H1 (cell line): ENCODE results near the gene TBC1D2B. TPM values are rescaled to one million over a fixed set of nuclear protein-coding genes. Genes with fewer than 3 reads are reported as not detected.

Source experiments
- BACH1 ChIP-seq: IDR thresholded peaks from 2 replicates; pipeline ENCODE4 v1.6.1; 2012; ENCODE audit warnings: low read length, improper control_type of control experiment
- CBX5 ChIP-seq: fragments of 300-800, 300-1000 bp; sonication (generic); IDR thresholded peaks from 2 replicates; pipeline ENCODE4 v1.7.1; 2016; ENCODE audit warnings: antibody characterized with exemption, low read length, low read depth
- CHD7 ChIP-seq: fragments of 300-600 bp; sonication (generic); IDR thresholded peaks from 2 replicates; pipeline ENCODE4 v1.7.1; 2012; ENCODE audit warnings: low read length, moderate library complexity, mild to moderate bottlenecking, inconsistent platforms; ENCODE audit not compliant: insufficient replicate concordance
- EGR1 ChIP-seq: IDR thresholded peaks from 2 replicates; pipeline ENCODE4 v1.6.1; 2011; ENCODE audit warnings: low read depth, low read length, borderline replicate concordance
- GABPA ChIP-seq: IDR thresholded peaks from 2 replicates; pipeline ENCODE4 v1.6.1; 2011; ENCODE audit warnings: mild to moderate bottlenecking, low read length, moderate library complexity, borderline replicate concordance; ENCODE audit not compliant: insufficient read depth
- MAFK ChIP-seq: IDR thresholded peaks from 2 replicates; pipeline ENCODE4 v1.6.1; 2012; ENCODE audit warnings: low read depth, mild to moderate bottlenecking, improper control_type of control experiment, low read length
- NRF1 ChIP-seq: IDR thresholded peaks from 2 replicates; pipeline ENCODE4 v1.6.1; 2011; ENCODE audit warnings: mild to moderate bottlenecking, low read depth, low read length, improper control_type of control experiment
- POU5F1 ChIP-seq: IDR thresholded peaks from 2 replicates; pipeline ENCODE4 v1.6.1; 2011; ENCODE audit warnings: low read depth, mild to moderate bottlenecking, low read length, moderate library complexity
- SIX5 ChIP-seq: IDR thresholded peaks from 2 replicates; pipeline ENCODE4 v1.6.1; 2011; ENCODE audit warnings: mild to moderate bottlenecking, low read depth, low read length
- SUZ12 ChIP-seq: fragments of 200-600 bp; sonication (generic); IDR thresholded peaks from 2 replicates; pipeline ENCODE4 v1.6.1; 2012; ENCODE audit warnings: mild to moderate bottlenecking, inconsistent platforms, low read length, moderate library complexity, mixed read lengths
- TEAD4 ChIP-seq: IDR thresholded peaks from 2 replicates; pipeline ENCODE4 v1.6.1; 2012; ENCODE audit warnings: low read depth, low read length, inconsistent platforms, mixed read lengths
- polyA plus RNA-seq, 7 experiments: library from polyadenylated mRNA; depleted of rRNA in 3 of 7; stranded (reverse) in 5 of 7; unstranded in 2 of 7; fragments of >200 nt in 5 of 7; fragments of 200-250 nt in 2 of 7; gene quantifications; 1 replicate in 5 of 7; 2 replicates in 1 of 7; 4 replicates in 1 of 7; pipeline versions ENCODE4 v1.2.1 to v1.2.3, GENCODE V29; 2011 to 2013; ENCODE audit warnings: missing spikeins in 2 of 7, mixed read lengths in 2 of 7
- total RNA-seq: library from RNA; stranded (reverse); fragmentation: NEBNext Ultra II Directional; extraction: Animal tissue kit (Norgen Biotek cat#: 25700); gene quantifications from 2 replicates; pipeline ENCODE4 v1.2.1, GENCODE V29; 2021
- TF ChIP-seq, protein P1 (sequence below): IDR thresholded peaks from 2 replicates; pipeline ENCODE4 v1.6.1; 2012; ENCODE audit warnings: inconsistent platforms

TBC1D2B gene
- total and polyA plus RNA-seq, 2 of the 8 experiments (the other 6 are each of a cell fraction or from before 2014, with no cell fraction given): 11.9 to 19.5 TPM

DNA sequence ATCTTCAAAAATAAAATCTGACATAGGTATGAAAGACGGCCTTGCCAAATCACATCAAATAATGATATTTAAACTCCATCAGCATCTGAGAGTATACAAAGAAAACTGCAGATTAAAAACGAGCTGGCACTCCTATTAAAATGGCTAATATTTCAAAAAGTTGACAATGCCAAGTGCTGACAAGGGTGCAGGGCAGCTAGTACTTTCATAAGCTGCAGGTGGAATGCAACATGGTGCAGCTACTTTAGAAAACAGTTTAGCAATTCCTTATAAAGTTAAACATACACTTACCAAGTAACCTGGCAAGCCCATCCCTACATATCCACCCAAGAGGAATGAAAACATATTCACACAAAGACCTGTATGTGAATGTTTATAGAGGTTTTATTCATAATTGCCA lies 23.0 kb downstream of the TBC1D2B start (continued):
- TF ChIP-seq CHD7 (no peak), TEAD4 (no peak), BACH1 (no peak), NRF1 (no peak), POU5F1 (no peak), CBX5 (no peak), SUZ12 (no peak), SIX5 (no peak), MAFK (no peak), GABPA (no peak), EGR1 (no peak)
- TF ChIP-seq, protein P1, sequence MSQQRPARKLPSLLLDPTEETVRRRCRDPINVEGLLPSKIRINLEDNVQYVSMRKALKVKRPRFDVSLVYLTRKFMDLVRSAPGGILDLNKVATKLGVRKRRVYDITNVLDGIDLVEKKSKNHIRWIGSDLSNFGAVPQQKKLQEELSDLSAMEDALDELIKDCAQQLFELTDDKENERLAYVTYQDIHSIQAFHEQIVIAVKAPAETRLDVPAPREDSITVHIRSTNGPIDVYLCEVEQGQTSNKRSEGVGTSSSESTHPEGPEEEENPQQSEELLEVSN: no peak
